ENCODE results near the gene CELF4.

Gene CELF4

DNA sequence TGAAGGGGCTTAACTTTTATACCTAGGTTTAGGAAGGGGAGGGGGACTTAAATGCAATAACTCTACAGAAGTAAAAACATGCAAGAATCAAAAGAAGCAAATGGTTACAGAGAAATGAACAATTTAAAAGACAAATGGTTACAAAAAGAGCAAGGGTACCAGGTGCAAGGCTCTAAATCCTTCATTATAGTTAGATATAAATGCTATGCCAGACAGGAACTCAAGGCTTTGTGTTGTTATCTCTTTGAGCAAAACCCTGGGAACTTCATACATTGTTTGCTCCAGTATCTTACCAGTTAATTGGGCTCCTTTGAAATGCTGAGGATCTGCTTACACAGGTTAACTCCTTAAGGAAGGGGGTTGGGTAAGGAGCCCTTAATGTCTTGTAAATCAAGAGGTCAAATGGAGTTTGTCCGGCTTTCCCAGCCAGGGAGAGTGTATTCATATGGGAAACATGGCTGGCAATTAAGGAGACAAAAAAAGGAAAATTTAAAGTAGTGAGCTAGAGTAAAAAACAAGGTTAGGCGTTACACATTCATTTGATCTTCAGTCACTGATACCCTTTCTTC, 347.5 kb downstream of the CELF4 start:
- DNase-seq (ENCODE audit: low read depth, low spot score) = no peak
- in situ Hi-C loops (cut with HindIII; ENCODE audit: low sequenced_read_pairs) = no loop called here
- H3K4me3 ChIP-seq (ENCODE audit: low read depth, low read length) = no peak overlapping the region
- TF ChIP-seq, protein P1, sequence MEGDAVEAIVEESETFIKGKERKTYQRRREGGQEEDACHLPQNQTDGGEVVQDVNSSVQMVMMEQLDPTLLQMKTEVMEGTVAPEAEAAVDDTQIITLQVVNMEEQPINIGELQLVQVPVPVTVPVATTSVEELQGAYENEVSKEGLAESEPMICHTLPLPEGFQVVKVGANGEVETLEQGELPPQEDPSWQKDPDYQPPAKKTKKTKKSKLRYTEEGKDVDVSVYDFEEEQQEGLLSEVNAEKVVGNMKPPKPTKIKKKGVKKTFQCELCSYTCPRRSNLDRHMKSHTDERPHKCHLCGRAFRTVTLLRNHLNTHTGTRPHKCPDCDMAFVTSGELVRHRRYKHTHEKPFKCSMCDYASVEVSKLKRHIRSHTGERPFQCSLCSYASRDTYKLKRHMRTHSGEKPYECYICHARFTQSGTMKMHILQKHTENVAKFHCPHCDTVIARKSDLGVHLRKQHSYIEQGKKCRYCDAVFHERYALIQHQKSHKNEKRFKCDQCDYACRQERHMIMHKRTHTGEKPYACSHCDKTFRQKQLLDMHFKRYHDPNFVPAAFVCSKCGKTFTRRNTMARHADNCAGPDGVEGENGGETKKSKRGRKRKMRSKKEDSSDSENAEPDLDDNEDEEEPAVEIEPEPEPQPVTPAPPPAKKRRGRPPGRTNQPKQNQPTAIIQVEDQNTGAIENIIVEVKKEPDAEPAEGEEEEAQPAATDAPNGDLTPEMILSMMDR (IDR thresholded peaks at IDR 0.05; ENCODE audit: low read depth, low read length) = no peak

DNA sequence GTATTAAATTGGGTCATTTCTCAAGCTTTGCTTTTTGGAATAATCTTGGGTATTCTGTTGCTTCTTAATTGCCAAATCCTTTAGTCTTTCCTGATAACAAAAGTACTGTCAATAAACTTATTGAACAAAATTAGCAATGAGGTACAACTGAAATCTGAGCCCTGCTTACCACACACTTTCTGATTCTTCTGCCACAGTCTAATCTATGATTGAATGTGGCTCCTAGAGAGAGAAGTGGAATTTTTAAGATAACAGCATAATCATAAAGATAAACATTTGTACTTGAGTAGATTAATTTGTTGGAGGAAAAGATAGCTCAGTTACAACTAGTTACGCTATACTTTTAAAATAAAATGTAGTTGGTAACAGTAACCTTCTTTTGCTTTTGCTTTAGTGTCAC, 354.8 kb downstream of the CELF4 start:
- no peak overlapping the region for H3K4me3 ChIP-seq (ENCODE audit: low read depth, low read length)
- no peak for DNase-seq (ENCODE audit: low read depth, low spot score)
- TF ChIP-seq, protein P1 (IDR thresholded peaks at IDR 0.05; ENCODE audit: low read depth, low read length) = no peak
- in situ Hi-C loops (cut with HindIII; ENCODE audit: low sequenced_read_pairs) = no loop called here

DNA sequence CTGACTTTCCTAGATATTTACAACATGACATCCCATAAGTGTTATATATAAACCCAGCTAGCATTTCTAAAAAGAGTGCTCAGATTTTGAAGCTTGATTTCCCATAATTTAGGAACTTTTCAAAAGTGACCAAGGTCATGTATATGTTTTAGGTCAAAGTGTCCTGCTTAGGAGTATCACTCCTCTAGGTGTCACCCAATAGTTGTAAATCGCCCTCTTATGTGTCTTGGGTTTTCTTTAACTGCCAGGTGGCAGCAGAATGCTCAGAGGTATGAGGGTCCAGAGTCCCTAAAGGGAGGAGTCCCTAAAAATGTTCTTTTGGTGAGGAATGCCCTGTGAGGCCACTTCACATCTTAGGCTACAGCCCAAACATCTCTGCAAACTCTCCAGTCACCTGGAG, 358.3 kb downstream of the CELF4 start:
- H3K4me3 ChIP-seq (ENCODE audit: low read depth, low read length) = no peak overlapping the region
- TF ChIP-seq, protein P1 (IDR thresholded peaks at IDR 0.05; ENCODE audit: low read depth, low read length) = no peak
- in situ Hi-C loops (cut with HindIII; ENCODE audit: low sequenced_read_pairs) = no loop called here
- no peak for DNase-seq (ENCODE audit: low read depth, low spot score)

DNA sequence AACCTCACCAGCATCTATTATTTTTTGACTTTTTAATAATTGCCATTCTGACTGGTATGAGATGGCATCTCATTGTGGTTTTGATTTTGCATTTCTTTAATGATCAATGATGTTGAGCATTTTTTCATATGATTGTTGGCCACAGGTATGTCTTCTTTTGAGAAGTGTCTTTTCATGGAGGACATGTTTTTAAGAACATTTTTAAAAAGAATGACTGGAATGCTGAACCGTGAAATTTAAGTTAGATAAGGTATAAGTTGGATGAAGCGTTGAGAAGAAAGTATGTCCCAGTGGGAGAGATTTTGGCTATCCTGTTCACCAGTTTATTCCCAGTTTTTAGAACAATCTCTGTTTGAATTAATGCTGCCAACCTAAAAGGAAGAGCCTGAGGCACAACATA, 365.9 kb downstream of the CELF4 start:
- no peak overlapping the region for H3K4me3 ChIP-seq (ENCODE audit: low read depth, low read length)
- in situ Hi-C loops (cut with HindIII; ENCODE audit: low sequenced_read_pairs) = no loop called here
- DNase-seq (ENCODE audit: low read depth, low spot score) = peak; percentile 23
- TF ChIP-seq, protein P1 (IDR thresholded peaks at IDR 0.05; ENCODE audit: low read depth, low read length) = no peak
